HCT116 (cell line): Measurements from ENCODE around the gene ANXA3. TPM values are rescaled to one million over a fixed set of nuclear protein-coding genes. Genes with fewer than 3 reads are reported as not detected.

Experiments
- ATAC-seq: fragments of 200-7000 bp; cut with Tn5 transposase; 2 replicates; pipeline ENCODE4 v1.9.1; 2020; ENCODE audit warnings: mild to moderate bottlenecking, moderate library complexity
- BruUV-seq: library from RNA; stranded (reverse); fragments of 400-500 nt; replicated peaks from 2 replicates; lab custom pipeline; 2021; lab: Mats Ljungman, UMichigan
- CTCF ChIA-PET: fragments of 300-600 bp; sonication (Branson Sonifier 250); formaldehyde crosslinking; loops from one replicate; lab custom pipeline; 2021; ENCODE audit warnings: antibody characterized with exemption; lab: Charles Lee
- POLR2A ChIA-PET: fragments of 300-600, 350-600 bp; sonication (Branson Sonifier 250); formaldehyde crosslinking; loops from one replicate; lab custom pipeline; 2021; ENCODE audit warnings: antibody characterized with exemption; lab: Charles Lee
- RAD21 ChIA-PET, 2 experiments: fragments of 300-600 bp; sonication (Branson Sonifier 250); formaldehyde crosslinking; loops; one replicate each; lab custom pipeline; 2023; ENCODE audit warnings: low total read pairs in 2 of 2; ENCODE audit not compliant: uncharacterized antibody in 2 of 2, unreplicated experiment in 2 of 2, low non-redundant PET in 1 of 2; lab: Charles Lee
- DNase-seq: peaks from one replicate; pipeline ENCODE4 v3.0.0-alpha.2; 2010; ENCODE audit warnings: low read depth, low spot score
- H2AFZ ChIP-seq: fragments of 200-600 bp; shearing (Covaris generic), sonication (generic); 2 replicates; pipeline ENCODE4 v1.6.1; 2017; ENCODE audit warnings: low read depth, mixed run types, mixed read lengths, antibody characterized with exemption, low read length; ENCODE audit not compliant: poor library complexity, severe bottlenecking
- H3K27ac ChIP-seq: 2 replicates; pipeline ENCODE4 v1.5.1; 2012; ENCODE audit warnings: low read depth, low read length
- H3K27me3 ChIP-seq: fragments of 200-600 bp; sonication (generic); 2 replicates; pipeline ENCODE4 v1.6.1; 2016; ENCODE audit warnings: mixed run types, low read length, mixed read lengths; ENCODE audit not compliant: insufficient read depth
- H3K36me3 ChIP-seq, 2 experiments: fragments of 200-500 bp in 1 of 2; fragments of 200-600 bp in 1 of 2; sonication (Bioruptor generic) in 1 of 2; sonication (generic) in 1 of 2; 2 replicates each; pipeline versions ENCODE4 v1.5.1 to v1.6.1; 2014 to 2016; ENCODE audit warnings: low read length in 2 of 2, inconsistent platforms in 1 of 2, mixed read lengths in 1 of 2, mixed run types in 1 of 2; ENCODE audit not compliant: insufficient read depth in 2 of 2, control insufficient read depth in 1 of 2
- H3K4me1 ChIP-seq, 2 experiments: fragments of 200-600 bp in 1 of 2; sonication (generic) in 1 of 2; 2 replicates each; pipeline versions ENCODE4 v1.5.1 to v1.6.1; 2012 to 2017; ENCODE audit warnings: low read length in 2 of 2, inconsistent platforms in 1 of 2, mild to moderate bottlenecking in 1 of 2, mixed read lengths in 1 of 2, mixed run types in 1 of 2, moderate library complexity in 1 of 2; ENCODE audit not compliant: insufficient read depth in 2 of 2, control insufficient read depth in 1 of 2
- H3K4me2 ChIP-seq: fragments of 200-600 bp; sonication (generic); 2 replicates; pipeline ENCODE4 v1.6.1; 2017; ENCODE audit warnings: mixed run types, low read length, mixed read lengths
- H3K4me3 ChIP-seq, 2 experiments: fragments of 200-600 bp in 1 of 2; sonication (generic) in 1 of 2; replicated peaks in 1 of 2; 2 replicates each; pipeline ENCODE4 v1.5.1; 2011 to 2016; ENCODE audit warnings: low read length in 2 of 2, control low read depth in 1 of 2, low read depth in 1 of 2, mild to moderate bottlenecking in 1 of 2, mixed read lengths in 1 of 2, mixed run types in 1 of 2
- H3K79me2 ChIP-seq: fragments of 200-600 bp; sonication (generic); 2 replicates; pipeline ENCODE4 v1.6.1; 2017; ENCODE audit warnings: mild to moderate bottlenecking, mixed run types, low read length, moderate library complexity, mixed read lengths; ENCODE audit not compliant: insufficient read depth
- H3K9ac ChIP-seq: fragments of 200-600 bp; sonication (generic); 2 replicates; pipeline ENCODE4 v1.6.1; 2016; ENCODE audit warnings: low read length, mixed read lengths
- H3K9me2 ChIP-seq: fragments of 200-600 bp; sonication (generic), shearing (Covaris generic); 2 replicates; pipeline ENCODE4 v1.6.1; 2017; ENCODE audit warnings: mixed run types, mild to moderate bottlenecking, moderate library complexity; ENCODE audit not compliant: insufficient read depth
- H3K9me3 ChIP-seq, 2 experiments: fragments of 200-500 bp in 1 of 2; fragments of 200-600 bp in 1 of 2; sonication (Bioruptor generic) in 1 of 2; sonication (generic) in 1 of 2; 2 replicates each; pipeline ENCODE4 v1.6.1; 2014 to 2017; ENCODE audit warnings: low read length in 2 of 2, mixed read lengths in 2 of 2, inconsistent platforms in 1 of 2, low read depth in 1 of 2, mild to moderate bottlenecking in 1 of 2, mixed run types in 1 of 2, moderate library complexity in 1 of 2; ENCODE audit not compliant: control insufficient read depth in 1 of 2, insufficient read depth in 1 of 2
- H4K20me1 ChIP-seq: fragments of 200-600 bp; sonication (generic), shearing (Covaris generic); 2 replicates; pipeline ENCODE4 v1.6.1; 2017; ENCODE audit warnings: mixed run types, mild to moderate bottlenecking, moderate library complexity; ENCODE audit not compliant: insufficient read depth
- CBX3 ChIP-seq: IDR thresholded peaks from 2 replicates; pipeline ENCODE4 v1.6.1; 2012; ENCODE audit warnings: low read depth
- EGR1 ChIP-seq: IDR thresholded peaks from 2 replicates; pipeline ENCODE4 v1.6.1; 2012; ENCODE audit warnings: low read depth
- ELF1 ChIP-seq: IDR thresholded peaks from 2 replicates; pipeline ENCODE4 v1.6.1; 2012; ENCODE audit warnings: low read depth, borderline replicate concordance
- EZH2 ChIP-seq: fragments of 200-600 bp; sonication (generic); IDR thresholded peaks from 2 replicates; pipeline ENCODE4 v1.6.1; 2017; ENCODE audit warnings: antibody characterized with exemption, mixed run types
- EZH2phosphoT487 ChIP-seq: fragments of 200-600 bp; IDR thresholded peaks from 2 replicates; pipeline ENCODE4 v1.6.1; 2018; ENCODE audit warnings: antibody characterized with exemption, borderline replicate concordance
- FOSL1 ChIP-seq: IDR thresholded peaks from 2 replicates; pipeline ENCODE4 v1.6.1; 2012; ENCODE audit warnings: low read depth
- MAX ChIP-seq: IDR thresholded peaks from 2 replicates; pipeline ENCODE4 v1.6.1; 2012
- POLR2A ChIP-seq: IDR thresholded peaks from 2 replicates; pipeline ENCODE4 v1.7.0; 2011; ENCODE audit warnings: borderline replicate concordance; ENCODE audit not compliant: insufficient read depth, insufficient read length; ENCODE audit errors: extremely low read depth
- POLR2AphosphoS5 ChIP-seq: IDR thresholded peaks from 2 replicates; pipeline ENCODE4 v1.6.1; 2011; ENCODE audit warnings: mild to moderate bottlenecking, low read depth, low read length, moderate library complexity
- SIN3A ChIP-seq: IDR thresholded peaks from 2 replicates; pipeline ENCODE4 v1.6.1; 2012; ENCODE audit warnings: low read depth
- SP1 ChIP-seq: IDR thresholded peaks from 2 replicates; pipeline ENCODE4 v1.6.1; 2012; ENCODE audit warnings: low read depth
- SRF ChIP-seq: IDR thresholded peaks from 2 replicates; pipeline ENCODE4 v1.6.1; 2012; ENCODE audit warnings: low read depth
- TCF7L2 ChIP-seq: IDR thresholded peaks from 2 replicates; pipeline ENCODE4 v1.7.0; 2011; ENCODE audit warnings: borderline replicate concordance, inconsistent platforms; ENCODE audit not compliant: insufficient read depth, insufficient read length; ENCODE audit errors: extremely low read depth
- YY1 ChIP-seq: IDR thresholded peaks from 2 replicates; pipeline ENCODE4 v1.6.1; 2011; ENCODE audit warnings: low read length, low read depth, moderate library complexity, mild to moderate bottlenecking; ENCODE audit not compliant: insufficient replicate concordance; ENCODE audit errors: extremely low read depth
- ZFX ChIP-seq: fragments of 450-650 bp; IDR thresholded peaks from 2 replicates; pipeline ENCODE4 v1.6.1; 2017
- intact Hi-C: fragments of 100-400 bp; cut with micrococcal nuclease; formaldehyde crosslinking; loops from 2 replicates; pipeline ENCODE4 v1.10.0; 2022
- total RNA-seq: library from RNA; stranded (reverse); gene quantifications from one replicate; pipeline ENCODE4 v1.2.1, GENCODE V29; 2021; ENCODE audit not compliant: unreplicated experiment
- TF ChIP-seq, protein P1 (sequence below): IDR thresholded peaks from 2 replicates; pipeline ENCODE4 v1.6.1; 2012
- TF ChIP-seq, protein P2 (sequence below): IDR thresholded peaks from 2 replicates; pipeline ENCODE4 v1.6.1; 2012; ENCODE audit warnings: low read depth

ANXA3 gene
- total RNA-seq, 1 experiment from 2014 or later: 158 TPM

GRCh38 chr4:78518561-78518960 is 33.0 kb upstream of the ANXA3 start:
- Histone ChIP-seq H3K9me2 (no peaks in the 10 kb centered on the region), H3K9ac (no peak overlapping the region), H3K4me2 (no peak overlapping the region), H3K27ac (no peak overlapping the region), H3K27me3 (no peaks in the 10 kb centered on the region), H3K36me3 (no peaks in the 10 kb centered on the region; a peak in 1 of 4 replicates), H3K9me3 (no peaks in the 10 kb centered on the region), H3K4me1 (no peaks in the 10 kb centered on the region), H3K79me2 (no peaks in the 10 kb centered on the region), H2AFZ (no peak overlapping the region), H3K4me3 (no peak overlapping the region), H4K20me1 (no peaks in the 10 kb centered on the region)
- no TSS peak for BruUV-seq
- intact Hi-C loops: loop anchor here (10.0 kb wide), 1 partner anchor 346 kb away; no protein-coding TSS in a partner anchor
- DNase-seq (no peak), ATAC-seq (no peak)
- RAD21 ChIA-PET: no interaction called here
- TF ChIP-seq SRF: no peak
- no peak for TF ChIP-seq ZFX
- no peak for TF ChIP-seq SIN3A
- TF ChIP-seq TCF7L2: no peak
- TF ChIP-seq EZH2phosphoT487: no peak
- no peak for TF ChIP-seq MAX
- TF ChIP-seq POLR2A: no peak
- TF ChIP-seq CBX3: no peak
- TF ChIP-seq ELF1: no peak
- TF ChIP-seq POLR2AphosphoS5: no peak
- TF ChIP-seq, protein P1, sequence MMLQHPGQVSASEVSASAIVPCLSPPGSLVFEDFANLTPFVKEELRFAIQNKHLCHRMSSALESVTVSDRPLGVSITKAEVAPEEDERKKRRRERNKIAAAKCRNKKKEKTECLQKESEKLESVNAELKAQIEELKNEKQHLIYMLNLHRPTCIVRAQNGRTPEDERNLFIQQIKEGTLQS: no peak
- no peak for TF ChIP-seq SP1
- TF ChIP-seq EZH2: no peak
- TF ChIP-seq EGR1: no peak
- TF ChIP-seq YY1: no peak
- TF ChIP-seq, protein P2, sequence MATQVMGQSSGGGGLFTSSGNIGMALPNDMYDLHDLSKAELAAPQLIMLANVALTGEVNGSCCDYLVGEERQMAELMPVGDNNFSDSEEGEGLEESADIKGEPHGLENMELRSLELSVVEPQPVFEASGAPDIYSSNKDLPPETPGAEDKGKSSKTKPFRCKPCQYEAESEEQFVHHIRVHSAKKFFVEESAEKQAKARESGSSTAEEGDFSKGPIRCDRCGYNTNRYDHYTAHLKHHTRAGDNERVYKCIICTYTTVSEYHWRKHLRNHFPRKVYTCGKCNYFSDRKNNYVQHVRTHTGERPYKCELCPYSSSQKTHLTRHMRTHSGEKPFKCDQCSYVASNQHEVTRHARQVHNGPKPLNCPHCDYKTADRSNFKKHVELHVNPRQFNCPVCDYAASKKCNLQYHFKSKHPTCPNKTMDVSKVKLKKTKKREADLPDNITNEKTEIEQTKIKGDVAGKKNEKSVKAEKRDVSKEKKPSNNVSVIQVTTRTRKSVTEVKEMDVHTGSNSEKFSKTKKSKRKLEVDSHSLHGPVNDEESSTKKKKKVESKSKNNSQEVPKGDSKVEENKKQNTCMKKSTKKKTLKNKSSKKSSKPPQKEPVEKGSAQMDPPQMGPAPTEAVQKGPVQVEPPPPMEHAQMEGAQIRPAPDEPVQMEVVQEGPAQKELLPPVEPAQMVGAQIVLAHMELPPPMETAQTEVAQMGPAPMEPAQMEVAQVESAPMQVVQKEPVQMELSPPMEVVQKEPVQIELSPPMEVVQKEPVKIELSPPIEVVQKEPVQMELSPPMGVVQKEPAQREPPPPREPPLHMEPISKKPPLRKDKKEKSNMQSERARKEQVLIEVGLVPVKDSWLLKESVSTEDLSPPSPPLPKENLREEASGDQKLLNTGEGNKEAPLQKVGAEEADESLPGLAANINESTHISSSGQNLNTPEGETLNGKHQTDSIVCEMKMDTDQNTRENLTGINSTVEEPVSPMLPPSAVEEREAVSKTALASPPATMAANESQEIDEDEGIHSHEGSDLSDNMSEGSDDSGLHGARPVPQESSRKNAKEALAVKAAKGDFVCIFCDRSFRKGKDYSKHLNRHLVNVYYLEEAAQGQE: no peak
- no peak for TF ChIP-seq FOSL1
- CTCF ChIA-PET: interaction anchor here (1.2 to 1.6 kb wide), 2 partner anchors 459 to 525 kb away, joined by 3 to 4 read pairs; no protein-coding TSS in a partner anchor
- POLR2A ChIA-PET: no interaction called here
